ENCODE data around the gene FFAR3.
"Not testable (repeated sequence)": the region's sequence is repeated elsewhere in the genome, so short reads cannot be mapped to it uniquely, and the experiment has no call there.

The FFAR3 gene

GRCh38 chr19:35399231-35399630 lies 41.0 kb downstream of the FFAR3 start:
- no peak overlapping the region for H3K27ac ChIP-seq (replicated peaks; ENCODE audit: low read length)
- H3K14ac ChIP-seq (ENCODE audit: low read length) = no peak overlapping the region
- H3K9me3 ChIP-seq (replicated peaks in 1 of 2; ENCODE audit: control insufficient read depth in 2 of 2, insufficient read depth in 1 of 2, low read depth in 1 of 2, low read length in 2 of 2) = no peaks in the 10 kb centered on the region
- no peak overlapping the region for H3K4me3 ChIP-seq (ENCODE audit: low read length in 2 of 2)
- no CpG with 5 or more reads among the region's 4 CpGs for WGBS, 2 donors (ENCODE audit: extremely low coverage in 2 of 2, insufficient read length in 2 of 2, insufficient replicate concordance in 1 of 2)
- H3K4me1 ChIP-seq (ENCODE audit: control insufficient read depth in 2 of 2, insufficient read depth in 1 of 2, low read depth in 1 of 2, low read length in 2 of 2) = no peaks in the 10 kb centered on the region
- H3K79me1 ChIP-seq (ENCODE audit: low read depth, low read length) = no peaks in the 10 kb centered on the region
- no peak overlapping the region for H4K8ac ChIP-seq (ENCODE audit: low read depth, low read length)
- H3K4me2 ChIP-seq (ENCODE audit: insufficient read depth, low read length, poor library complexity, severe bottlenecking) = no peak overlapping the region
- H3K9ac ChIP-seq (ENCODE audit: low read depth, low read length, poor library complexity) = no peak overlapping the region
- H2BK12ac ChIP-seq (ENCODE audit: low read length) = no peak overlapping the region
- H2AK5ac ChIP-seq (ENCODE audit: low read depth, low read length) = no peak overlapping the region
- H3K4ac ChIP-seq (ENCODE audit: low read length) = no peak overlapping the region
- no peaks in the 10 kb centered on the region for H3K36me3 ChIP-seq (replicated peaks in 1 of 2; ENCODE audit: control insufficient read depth in 2 of 2, insufficient read depth in 2 of 2, low read length in 2 of 2)
- H3K23ac ChIP-seq (ENCODE audit: low read depth, low read length, poor library complexity) = no peak overlapping the region
- H2AFZ ChIP-seq (ENCODE audit: low read length) = no peak overlapping the region
- H3K18ac ChIP-seq (ENCODE audit: low read length) = no peak overlapping the region
- H3K27me3 ChIP-seq (ENCODE audit: control insufficient read depth in 3 of 3, insufficient read depth in 3 of 3, low read depth in 1 of 3, low read length in 3 of 3) = no peaks in the 10 kb centered on the region
- no peak overlapping the region for H2BK5ac ChIP-seq (ENCODE audit: low read length)
- DNase-seq (ENCODE audit: low spot score) = no peak
- no peak overlapping the region for H4K91ac ChIP-seq (ENCODE audit: low read depth, low read length, poor library complexity)
- no peak overlapping the region for H2BK15ac ChIP-seq (ENCODE audit: low read length)
- no peak overlapping the region for H2BK120ac ChIP-seq (ENCODE audit: low read depth, low read length)

GRCh38 chr19:35399948-35400772 lies 41.9 kb downstream of the FFAR3 start:
- no peak overlapping the region for H3K4me3 ChIP-seq (ENCODE audit: low read length in 2 of 2)
- no peak overlapping the region for H3K4ac ChIP-seq (ENCODE audit: low read length)
- H2AFZ ChIP-seq (ENCODE audit: low read length) = no peak overlapping the region
- no peak overlapping the region for H4K8ac ChIP-seq (ENCODE audit: low read depth, low read length)
- no peak for DNase-seq (ENCODE audit: low spot score)
- no peak overlapping the region for H3K23ac ChIP-seq (ENCODE audit: low read depth, low read length, poor library complexity)
- H4K91ac ChIP-seq (ENCODE audit: low read depth, low read length, poor library complexity) = no peak overlapping the region
- H2BK15ac ChIP-seq (ENCODE audit: low read length) = no peak overlapping the region
- H2BK120ac ChIP-seq (ENCODE audit: low read depth, low read length) = no peak overlapping the region
- H3K27ac ChIP-seq (replicated peaks; ENCODE audit: low read length) = no peak overlapping the region
- no peak overlapping the region for H2AK5ac ChIP-seq (ENCODE audit: low read depth, low read length)
- no peaks in the 10 kb centered on the region for H3K79me1 ChIP-seq (ENCODE audit: low read depth, low read length)
- H3K18ac ChIP-seq (ENCODE audit: low read length) = no peak overlapping the region
- H3K14ac ChIP-seq (ENCODE audit: low read length) = no peak overlapping the region
- no peaks in the 10 kb centered on the region for H3K9me3 ChIP-seq (replicated peaks in 1 of 2; ENCODE audit: control insufficient read depth in 2 of 2, insufficient read depth in 1 of 2, low read depth in 1 of 2, low read length in 2 of 2)
- no peak overlapping the region for H2BK12ac ChIP-seq (ENCODE audit: low read length)
- H3K27me3 ChIP-seq (ENCODE audit: control insufficient read depth in 3 of 3, insufficient read depth in 3 of 3, low read depth in 1 of 3, low read length in 3 of 3) = no peaks in the 10 kb centered on the region
- H3K36me3 ChIP-seq (replicated peaks in 1 of 2; ENCODE audit: control insufficient read depth in 2 of 2, insufficient read depth in 2 of 2, low read length in 2 of 2) = no peaks in the 10 kb centered on the region
- H3K4me2 ChIP-seq (ENCODE audit: insufficient read depth, low read length, poor library complexity, severe bottlenecking) = no peak overlapping the region
- H2BK5ac ChIP-seq (ENCODE audit: low read length) = no peak overlapping the region
- no CpG with 5 or more reads among the region's 10 CpGs for WGBS, 2 donors (ENCODE audit: extremely low coverage in 2 of 2, insufficient read length in 2 of 2, insufficient replicate concordance in 1 of 2)
- H3K4me1 ChIP-seq (ENCODE audit: control insufficient read depth in 2 of 2, insufficient read depth in 1 of 2, low read depth in 1 of 2, low read length in 2 of 2) = peaks cover 2 to 3% of the 10 kb centered on the region in 2 donors
- no peak overlapping the region for H3K9ac ChIP-seq (ENCODE audit: low read depth, low read length, poor library complexity)

- H3K4ac ChIP-seq (ENCODE audit: low read length) = no peak overlapping the region
- no CpG with 5 or more reads among the region's 7 CpGs for WGBS, 2 donors (ENCODE audit: extremely low coverage in 2 of 2, insufficient read length in 2 of 2, insufficient replicate concordance in 1 of 2)
- peaks cover 2 to 6% of the 10 kb centered on the region in 2 donors for H3K4me1 ChIP-seq (ENCODE audit: control insufficient read depth in 2 of 2, insufficient read depth in 1 of 2, low read depth in 1 of 2, low read length in 2 of 2)
- H3K14ac ChIP-seq (ENCODE audit: low read length) = no peak overlapping the region
- no peak overlapping the region for H3K23ac ChIP-seq (ENCODE audit: low read depth, low read length, poor library complexity)
- no peak overlapping the region for H3K4me3 ChIP-seq (ENCODE audit: low read length in 2 of 2)
- H4K8ac ChIP-seq (ENCODE audit: low read depth, low read length) = no peak overlapping the region
- no peak overlapping the region for H2BK5ac ChIP-seq (ENCODE audit: low read length)
- no peak overlapping the region for H3K27ac ChIP-seq (replicated peaks; ENCODE audit: low read length)
- no peak overlapping the region for H3K9ac ChIP-seq (ENCODE audit: low read depth, low read length, poor library complexity)
- H2AFZ ChIP-seq (ENCODE audit: low read length) = no peak overlapping the region
- no peaks in the 10 kb centered on the region for H3K27me3 ChIP-seq (ENCODE audit: control insufficient read depth in 3 of 3, insufficient read depth in 3 of 3, low read depth in 1 of 3, low read length in 3 of 3)
- no peak overlapping the region for H4K91ac ChIP-seq (ENCODE audit: low read depth, low read length, poor library complexity)
- no peak overlapping the region for H2BK12ac ChIP-seq (ENCODE audit: low read length)
- H3K18ac ChIP-seq (ENCODE audit: low read length) = no peak overlapping the region
- H2BK120ac ChIP-seq (ENCODE audit: low read depth, low read length) = no peak overlapping the region
- no peaks in the 10 kb centered on the region for H3K9me3 ChIP-seq (replicated peaks in 1 of 2; ENCODE audit: control insufficient read depth in 2 of 2, insufficient read depth in 1 of 2, low read depth in 1 of 2, low read length in 2 of 2)
- H3K79me1 ChIP-seq (ENCODE audit: low read depth, low read length) = no peaks in the 10 kb centered on the region
- no peak overlapping the region for H2AK5ac ChIP-seq (ENCODE audit: low read depth, low read length)
- H3K4me2 ChIP-seq (ENCODE audit: insufficient read depth, low read length, poor library complexity, severe bottlenecking) = no peak overlapping the region
- no peaks in the 10 kb centered on the region for H3K36me3 ChIP-seq (replicated peaks in 1 of 2; ENCODE audit: control insufficient read depth in 2 of 2, insufficient read depth in 2 of 2, low read length in 2 of 2)
- H2BK15ac ChIP-seq (ENCODE audit: low read length) = no peak overlapping the region
- no peak for DNase-seq (ENCODE audit: low spot score)
These were observed 42.5 kb downstream of the FFAR3 start for GRCh38 chr19:35400773-35401100.

GRCh38 chr19:35401416-35401815 lies 43.2 kb downstream of the FFAR3 start:
- H3K36me3 ChIP-seq (replicated peaks in 1 of 2; ENCODE audit: control insufficient read depth in 2 of 2, insufficient read depth in 2 of 2, low read length in 2 of 2); H2BK15ac ChIP-seq (ENCODE audit: low read length); H3K4ac ChIP-seq (ENCODE audit: low read length); H3K23ac ChIP-seq (ENCODE audit: low read depth, low read length, poor library complexity); H3K4me2 ChIP-seq (ENCODE audit: insufficient read depth, low read length, poor library complexity, severe bottlenecking); H4K91ac ChIP-seq (ENCODE audit: low read depth, low read length, poor library complexity); H3K18ac ChIP-seq (ENCODE audit: low read length); H3K79me1 ChIP-seq (ENCODE audit: low read depth, low read length); H3K27me3 ChIP-seq (ENCODE audit: control insufficient read depth in 3 of 3, insufficient read depth in 3 of 3, low read depth in 1 of 3, low read length in 3 of 3); H3K4me3 ChIP-seq (ENCODE audit: low read length in 2 of 2); H3K9ac ChIP-seq (ENCODE audit: low read depth, low read length, poor library complexity); DNase-seq (ENCODE audit: low spot score); H2AK5ac ChIP-seq (ENCODE audit: low read depth, low read length); H3K9me3 ChIP-seq (replicated peaks in 1 of 2; ENCODE audit: control insufficient read depth in 2 of 2, insufficient read depth in 1 of 2, low read depth in 1 of 2, low read length in 2 of 2); H3K4me1 ChIP-seq (ENCODE audit: control insufficient read depth in 2 of 2, insufficient read depth in 1 of 2, low read depth in 1 of 2, low read length in 2 of 2); H2BK120ac ChIP-seq (ENCODE audit: low read depth, low read length); H4K8ac ChIP-seq (ENCODE audit: low read depth, low read length); H3K27ac ChIP-seq (replicated peaks; ENCODE audit: low read length); H3K14ac ChIP-seq (ENCODE audit: low read length); H2BK12ac ChIP-seq (ENCODE audit: low read length); H2BK5ac ChIP-seq (ENCODE audit: low read length); H2AFZ ChIP-seq (ENCODE audit: low read length): not testable (repeated sequence)
- WGBS, 2 donors (ENCODE audit: extremely low coverage in 2 of 2, insufficient read length in 2 of 2, insufficient replicate concordance in 1 of 2) = no CpG with 5 or more reads among the region's 9 CpGs

Data from neuronal stem cell (in vitro differentiated cells).